ENCODE data around the gene CAPN2.

- TF ChIP-seq CTCF (IDR thresholded peaks at IDR 0.05; ENCODE audit: low read depth, low read length) (no peak), EZH2phosphoT487 (IDR thresholded peaks at IDR 0.05; ENCODE audit: low read depth) (no peak)
Observed at GRCh38 chr1:223684488-223684792, 27.9 kb upstream of the CAPN2 start.
